Measurements from ENCODE around the gene ITGB5. TPM values are rescaled to one million over a fixed set of nuclear protein-coding genes. Genes with fewer than 3 reads are reported as not detected.

Gene ITGB5
- polyA plus RNA-seq, 3 donors: 0.68 to 1.2 (median 1.0) TPM

- TF ChIP-seq CTCF (IDR thresholded peaks at IDR 0.05): no peak
- H4K20me1 ChIP-seq (ENCODE audit: insufficient read depth, low read length): no peaks in the 10 kb centered on the region
- no peaks in the 10 kb centered on the region for H3K9me3 ChIP-seq (replicated peaks in 1 of 2; ENCODE audit: control insufficient read depth in 1 of 2, insufficient read depth in 1 of 2, low read length in 2 of 2)
- peaks cover 4 to 17% (median 4%) of the 10 kb centered on the region in 3 donors for H3K27me3 Mint-ChIP-seq (ENCODE audit: low read depth in 3 of 3)
- peak overlapping the region; percentile 6 for H2AFZ ChIP-seq (ENCODE audit: insufficient read depth, low read depth, low read length, poor library complexity, severe bottlenecking)
- H3K4me3 ChIP-seq (replicated peaks in 1 of 3; ENCODE audit: low read depth in 2 of 3, low read length in 3 of 3): no peak overlapping the region
- peaks cover 34% of the 10 kb centered on the region for H3K4me1 Mint-ChIP-seq
- H3K4me3 Mint-ChIP-seq: peak overlapping the region in 1 of 2 donors; percentile 78
- H3K27me3 ChIP-seq (ENCODE audit: control insufficient read depth in 2 of 2, insufficient read depth in 2 of 2, low read length in 2 of 2): no peaks in the 10 kb centered on the region
- H3K79me2 ChIP-seq (ENCODE audit: insufficient read depth, low read length): no peaks in the 10 kb centered on the region
- no peak overlapping the region for H3K27ac ChIP-seq (ENCODE audit: low read depth in 1 of 2, low read length in 2 of 2)
- H3K36me3 Mint-ChIP-seq: no peaks in the 10 kb centered on the region
- H3K27ac Mint-ChIP-seq: no peak overlapping the region
- whole genome bisulfite sequencing (ENCODE audit: insufficient coverage): 68% methylated on average over 5 of the region's 8 CpGs
- H3K4me2 ChIP-seq (replicated peaks; ENCODE audit: extremely low read depth, low read length, poor library complexity, severe bottlenecking): peak overlapping the region; percentile 9
- peaks cover 23 to 24% of the 10 kb centered on the region in 2 donors for H3K4me1 ChIP-seq (ENCODE audit: control insufficient read depth in 1 of 2, insufficient read depth in 2 of 2, low read length in 2 of 2)
- H3K36me3 ChIP-seq (replicated peaks in 1 of 2; ENCODE audit: control insufficient read depth in 1 of 2, insufficient read depth in 2 of 2, low read length in 2 of 2): no peaks in the 10 kb centered on the region
- intact Hi-C loops (cut with micrococcal nuclease): loop anchor here in 1 of 2 donors (5.0 kb wide), 1 partner anchor 107 kb away; the partner anchor contains the start of gene ITGB5
- DNase-seq: no peak
- H3K9ac ChIP-seq (ENCODE audit: insufficient read depth, low read length, poor library complexity, severe bottlenecking): no peak overlapping the region
- H3K9me3 Mint-ChIP-seq: peaks cover 0 to 2% (median 0%) of the 10 kb centered on the region in 7 donors
Observed at GRCh38 chr3:124780356-124780755, 106.8 kb downstream of the ITGB5 start.

- no peak for TF ChIP-seq CTCF (IDR thresholded peaks at IDR 0.05)
- Histone ChIP-seq H3K4me2 (replicated peaks; ENCODE audit: extremely low read depth, low read length, poor library complexity, severe bottlenecking) (no peak overlapping the region), H3K4me3 (replicated peaks in 1 of 3; ENCODE audit: low read depth in 2 of 3, low read length in 3 of 3) (no peak overlapping the region), H3K9me3 (replicated peaks in 1 of 2; ENCODE audit: control insufficient read depth in 1 of 2, insufficient read depth in 1 of 2, low read length in 2 of 2) (no peaks in the 10 kb centered on the region), H4K20me1 (ENCODE audit: insufficient read depth, low read length) (no peaks in the 10 kb centered on the region), H3K4me1 (ENCODE audit: control insufficient read depth in 1 of 2, insufficient read depth in 2 of 2, low read length in 2 of 2) (peaks cover 19% of the 10 kb centered on the region in 2 donors), H3K27ac (ENCODE audit: low read depth in 1 of 2, low read length in 2 of 2) (no peak overlapping the region), H3K36me3 (replicated peaks in 1 of 2; ENCODE audit: control insufficient read depth in 1 of 2, insufficient read depth in 2 of 2, low read length in 2 of 2) (no peaks in the 10 kb centered on the region), H3K79me2 (ENCODE audit: insufficient read depth, low read length) (no peaks in the 10 kb centered on the region), H3K9ac (ENCODE audit: insufficient read depth, low read length, poor library complexity, severe bottlenecking) (no peak overlapping the region), H2AFZ (ENCODE audit: insufficient read depth, low read depth, low read length, poor library complexity, severe bottlenecking) (no peak overlapping the region), H3K27me3 (ENCODE audit: control insufficient read depth in 2 of 2, insufficient read depth in 2 of 2, low read length in 2 of 2) (no peaks in the 10 kb centered on the region)
- WGBS (ENCODE audit: insufficient coverage): 88% methylated on average over 8 of the region's 9 CpGs
- Mint-ChIP-seq H3K36me3 (no peaks in the 10 kb centered on the region), H3K9me3 (peaks cover 0 to 2% (median 0%) of the 10 kb centered on the region in 7 donors), H3K4me1 (peaks cover 29% of the 10 kb centered on the region), H3K27ac (no peak overlapping the region), H3K4me3 (no peak overlapping the region), H3K27me3 (ENCODE audit: low read depth in 3 of 3) (peaks cover 4 to 11% (median 5%) of the 10 kb centered on the region in 3 donors)
- DNase-seq: no peak
- intact Hi-C loops (cut with micrococcal nuclease): loop anchor here in 1 of 2 donors (5.0 kb wide), 1 partner anchor 108 kb away; the partner anchor contains the start of gene ITGB5
Observed at GRCh38 chr3:124779751-124780191, 107.4 kb downstream of the ITGB5 start.

Data from CD14-positive monocyte (primary cell).